Measurements from ENCODE around the gene FAM149A. TPM values are rescaled to one million over a fixed set of nuclear protein-coding genes. Genes with fewer than 3 reads are reported as not detected.

The FAM149A gene
- total RNA-seq, 1 experiment from 2014 or later, result 1.3 TPM

- CTCF ChIA-PET, result no interaction called here
- Mint-ChIP-seq H3K36me3 (ENCODE audit: insufficient read depth, unreplicated experiment) (no peaks in the 10 kb centered on the region), H3K4me1 (ENCODE audit: insufficient read depth, unreplicated experiment) (no peaks in the 10 kb centered on the region), H3K27ac (ENCODE audit: low read depth, unreplicated experiment) (no peak overlapping the region), H3K4me3 (ENCODE audit: unreplicated experiment) (no peak overlapping the region), H3K27me3 (ENCODE audit: insufficient read depth, unreplicated experiment) (no peaks in the 10 kb centered on the region), H3K9me3 (ENCODE audit: unreplicated experiment) (no peaks in the 10 kb centered on the region)
- DNase-seq (ENCODE audit: unreplicated experiment), result no peak
- intact Hi-C loops (cut with micrococcal nuclease), result no loop called here
- no TSS peak for BruUV-seq (replicated peaks)
- TF ChIP-seq CTCF (IDR thresholded peaks at IDR 0.05; ENCODE audit: unreplicated experiment), result no peak
- POLR2A ChIA-PET, result interaction anchor here (1.5 kb wide), 1 partner anchor 9 kb away, joined by 11 read pairs; the partner anchor contains the start of gene CYP4V2
Measured at GRCh38 chr4:186201010-186201409, 96.5 kb downstream of the FAM149A start.

- intact Hi-C loops (cut with micrococcal nuclease), result no loop called here
- peak; percentile 33 for DNase-seq (ENCODE audit: unreplicated experiment)
- Mint-ChIP-seq H3K27ac (ENCODE audit: low read depth, unreplicated experiment) (no peak overlapping the region), H3K9me3 (ENCODE audit: unreplicated experiment) (no peaks in the 10 kb centered on the region), H3K36me3 (ENCODE audit: insufficient read depth, unreplicated experiment) (no peaks in the 10 kb centered on the region), H3K4me1 (ENCODE audit: insufficient read depth, unreplicated experiment) (no peaks in the 10 kb centered on the region), H3K4me3 (ENCODE audit: unreplicated experiment) (no peak overlapping the region), H3K27me3 (ENCODE audit: insufficient read depth, unreplicated experiment) (no peaks in the 10 kb centered on the region)
- no TSS peak for BruUV-seq (replicated peaks)
- peak; percentile 16 for TF ChIP-seq CTCF (IDR thresholded peaks at IDR 0.05; ENCODE audit: unreplicated experiment)
- CTCF ChIA-PET, result interaction anchor here (0.6 to 1.3 kb wide), 3 partner anchors 11 to 1269 kb away, joined by 3 read pairs; partner anchors contain the start of gene CYP4V2
- POLR2A ChIA-PET, result interaction anchor here (1.5 kb wide), 1 partner anchor 10 kb away, joined by 11 read pairs; the partner anchor contains the start of gene CYP4V2
Measured at GRCh38 chr4:186201535-186202230, 97.2 kb downstream of the FAM149A start.

GRCh38 chr4:186202490-186203140 is 98.1 kb downstream of the FAM149A start:
- CTCF ChIA-PET, result interaction anchor here (1.3 kb wide), 1 partner anchor 12 kb away, joined by 3 read pairs; the partner anchor contains the start of gene CYP4V2
- no peaks in the 10 kb centered on the region for H3K9me3 Mint-ChIP-seq (ENCODE audit: unreplicated experiment)

More at GRCh38 chr4:186202490-186203140, 98.1 kb downstream of the FAM149A start:
- no peak overlapping the region for H3K4me3 Mint-ChIP-seq (ENCODE audit: unreplicated experiment)
- intact Hi-C loops (cut with micrococcal nuclease), result no loop called here
- no peak for TF ChIP-seq CTCF (IDR thresholded peaks at IDR 0.05; ENCODE audit: unreplicated experiment)
- no peaks in the 10 kb centered on the region for H3K36me3 Mint-ChIP-seq (ENCODE audit: insufficient read depth, unreplicated experiment)
- no peaks in the 10 kb centered on the region for H3K27me3 Mint-ChIP-seq (ENCODE audit: insufficient read depth, unreplicated experiment)
- POLR2A ChIA-PET, result interaction anchor here (1.5 kb wide), 1 partner anchor 10 kb away, joined by 11 read pairs; the partner anchor contains the start of gene CYP4V2
- no peak overlapping the region for H3K27ac Mint-ChIP-seq (ENCODE audit: low read depth, unreplicated experiment)
- BruUV-seq (replicated peaks), result no TSS peak
- no peaks in the 10 kb centered on the region for H3K4me1 Mint-ChIP-seq (ENCODE audit: insufficient read depth, unreplicated experiment)
- no peak for DNase-seq (ENCODE audit: unreplicated experiment)
